ENCODE data around the gene SERINC2.

GRCh38 chr1:31421371-31422040, 8.5 kb downstream of the SERINC2 start:
- TF ChIP-seq CBX5 (IDR thresholded peaks at IDR 0.05; ENCODE audit: low read depth, low read length) (no peak), CTCF (IDR thresholded peaks at IDR 0.05; ENCODE audit: control extremely low read depth in 1 of 3, insufficient read depth in 1 of 3, low read depth in 1 of 3, low read length in 3 of 3) (peak; percentile 77 to 82 (median 78)), ATF2 (IDR thresholded peaks at IDR 0.05; ENCODE audit: low read length) (no peak)
